Upper lobe of left lung (tissue), 6 donors: ENCODE measurements around the gene LRRC36. TPM values are rescaled to one million over a fixed set of nuclear protein-coding genes. Genes with fewer than 3 reads are reported as not detected.

Source experiments
- ATAC-seq, 2 donors: fragments of 200-7000 bp; cut with Tn5 transposase; one replicate each; pipeline ENCODE4 v1.9.1; 2022; ENCODE audit warnings: mild to moderate bottlenecking in 2 of 2, moderate library complexity in 2 of 2; ENCODE audit not compliant: low FRiP score in 2 of 2
- DNase-seq, 2 donors: peaks; one replicate each; pipeline ENCODE4 v3.0.0-alpha.2; 2019 to 2020
- H3K27ac ChIP-seq, 4 donors: fragments of 200-600 bp; sonication (generic); one replicate each; pipeline ENCODE4 v1.5.1; 2016 to 2019
- H3K27me3 ChIP-seq, 4 donors: fragments of 200-600 bp; sonication (generic); one replicate each; pipeline ENCODE4 v1.5.1; 2017 to 2019
- H3K36me3 ChIP-seq, 4 donors: fragments of 200-600 bp; sonication (generic); one replicate each; pipeline ENCODE4 v1.5.1; 2016 to 2019
- H3K4me1 ChIP-seq, 4 donors: fragments of 200-600 bp; sonication (generic); one replicate each; pipeline ENCODE4 v1.5.1; 2018 to 2019
- H3K4me3 ChIP-seq, 4 donors: fragments of 200-600 bp; sonication (generic); one replicate each; pipeline ENCODE4 v1.5.1; 2017 to 2019; ENCODE audit warnings: mild to moderate bottlenecking in 2 of 4, moderate library complexity in 1 of 4
- H3K9me3 ChIP-seq, 4 donors: fragments of 200-600 bp; sonication (generic); one replicate each; pipeline ENCODE4 v1.5.1; 2018 to 2019
- CTCF ChIP-seq, 6 experiments: fragments of 450-650 bp in 4 of 6; fragments of 200-600 bp in 2 of 6; sonication (generic) in 2 of 6; IDR thresholded peaks; one replicate each; pipeline ENCODE4 v1.5.1; 2016 to 2019; ENCODE audit warnings: antibody characterized with exemption in 6 of 6
- EP300 ChIP-seq, 4 donors: sonication (generic); formaldehyde crosslinking; IDR thresholded peaks; one replicate each; pipeline ENCODE4 v1.5.1; 2017; ENCODE audit warnings: antibody characterized with exemption in 4 of 4, control low read depth in 2 of 4
- POLR2A ChIP-seq, 4 donors: fragments of 450-650 bp; IDR thresholded peaks; one replicate each; pipeline ENCODE4 v1.5.1; 2016 to 2017; ENCODE audit warnings: antibody characterized with exemption in 4 of 4, mild to moderate bottlenecking in 2 of 4
- POLR2AphosphoS5 ChIP-seq, 2 donors: sonication (generic); formaldehyde crosslinking; IDR thresholded peaks; one replicate each; pipeline ENCODE4 v1.5.1; 2017; ENCODE audit warnings: antibody characterized with exemption in 2 of 2
- WGBS, 2 donors: methylation state at CpG; one replicate each; pipeline ENCODE4 v1.1.5; 2017 to 2018; 5-methylcytosine and 5-hydroxymethylcytosine counted together
- total RNA-seq, 6 donors: library from RNA; depleted of rRNA in 4 of 6; stranded (reverse); fragments of >200 nt in 4 of 6; gene quantifications; one replicate each; pipeline versions ENCODE4 v1.1.0 to v1.2.1, GENCODE V29; 2016 to 2021
- donor health status: DM: no; HTN: no; CAD: no; lungs with moderate emphysema.
- donor health status: DM: no; HTN: yes; CAD: no; lungs with severe emphysema.

Gene LRRC36
- total RNA-seq, 6 donors from 2014 or later, result 5.9 to 110 (median 22.8) TPM

GRCh38 chr16:67287960-67288359 lies 38.7 kb upstream of the LRRC36 start:
- Histone ChIP-seq H3K36me3 (no peaks in the 10 kb centered on the region), H3K4me3 (no peak overlapping the region), H3K27me3 (no peaks in the 10 kb centered on the region), H3K27ac (no peak overlapping the region), H3K9me3 (no peaks in the 10 kb centered on the region), H3K4me1 (no peaks in the 10 kb centered on the region)
- no peak for ATAC-seq
- 94 to 96% methylated on average over 13 of the region's 14 CpGs for WGBS, 2 donors
- TF ChIP-seq CTCF (IDR thresholded peaks at IDR 0.05) (no peak), POLR2AphosphoS5 (IDR thresholded peaks at IDR 0.05) (no peak), EP300 (IDR thresholded peaks at IDR 0.05) (no peak), POLR2A (IDR thresholded peaks at IDR 0.05) (no peak)
- DNase-seq, result peak in 1 of 2 donors; percentile 29

GRCh38 chr16:67291461-67291860 lies 35.2 kb upstream of the LRRC36 start:
- Histone ChIP-seq H3K27ac (no peak overlapping the region), H3K4me3 (no peak overlapping the region), H3K27me3 (no peaks in the 10 kb centered on the region), H3K36me3 (no peaks in the 10 kb centered on the region), H3K4me1 (no peaks in the 10 kb centered on the region), H3K9me3 (no peaks in the 10 kb centered on the region)
- WGBS, 2 donors, result 92 to 95% methylated on average over 7 of the region's 7 CpGs
- TF ChIP-seq POLR2AphosphoS5 (IDR thresholded peaks at IDR 0.05) (no peak), CTCF (IDR thresholded peaks at IDR 0.05) (no peak), POLR2A (IDR thresholded peaks at IDR 0.05) (no peak), EP300 (IDR thresholded peaks at IDR 0.05) (no peak)
- DNase-seq (peak in 1 of 2 donors; percentile 49), ATAC-seq (no peak)

GRCh38 chr16:67294171-67294757 lies 32.4 kb upstream of the LRRC36 start:
- no peak for TF ChIP-seq EP300 (IDR thresholded peaks at IDR 0.05)
- no peak for TF ChIP-seq CTCF (IDR thresholded peaks at IDR 0.05)
- TF ChIP-seq POLR2A (IDR thresholded peaks at IDR 0.05), result no peak
- no peak for TF ChIP-seq POLR2AphosphoS5 (IDR thresholded peaks at IDR 0.05)
- Histone ChIP-seq H3K4me3 (no peak overlapping the region), H3K9me3 (no peaks in the 10 kb centered on the region), H3K4me1 (no peaks in the 10 kb centered on the region), H3K36me3 (no peaks in the 10 kb centered on the region), H3K27me3 (no peaks in the 10 kb centered on the region), H3K27ac (no peak overlapping the region)
- DNase-seq (no peak), ATAC-seq (no peak)
- WGBS, 2 donors, result 78 to 86% methylated on average over 3 to 4 of the region's 4 CpGs

- peak in 1 of 2 donors; percentile 50 for ATAC-seq
- no peak overlapping the region for H3K4me3 ChIP-seq
- no peak for DNase-seq
- H3K9me3 ChIP-seq, result no peaks in the 10 kb centered on the region
- TF ChIP-seq POLR2A (IDR thresholded peaks at IDR 0.05) (no peak), POLR2AphosphoS5 (IDR thresholded peaks at IDR 0.05) (no peak), CTCF (IDR thresholded peaks at IDR 0.05) (no peak), EP300 (IDR thresholded peaks at IDR 0.05) (no peak)
- WGBS, 2 donors, result 68 to 69% methylated on average over 7 of the region's 7 CpGs
- no peaks in the 10 kb centered on the region for H3K36me3 ChIP-seq
- no peak overlapping the region for H3K27ac ChIP-seq
- no peaks in the 10 kb centered on the region for H3K4me1 ChIP-seq
- H3K27me3 ChIP-seq, result no peaks in the 10 kb centered on the region
Observed at GRCh38 chr16:67294938-67295361, 31.7 kb upstream of the LRRC36 start.

GRCh38 chr16:67296420-67296819 lies 30.2 kb upstream of the LRRC36 start:
- H3K27me3 ChIP-seq, result no peaks in the 10 kb centered on the region
- no peak for TF ChIP-seq EP300 (IDR thresholded peaks at IDR 0.05)
- no peak for TF ChIP-seq POLR2A (IDR thresholded peaks at IDR 0.05)
- no peak for TF ChIP-seq CTCF (IDR thresholded peaks at IDR 0.05)
- TF ChIP-seq POLR2AphosphoS5 (IDR thresholded peaks at IDR 0.05), result no peak
- no peaks in the 10 kb centered on the region for H3K9me3 ChIP-seq
- DNase-seq (no peak), ATAC-seq (no peak)
- no peaks in the 10 kb centered on the region for H3K36me3 ChIP-seq
- 53% methylated on average over 3 of the region's 3 CpGs for WGBS, 2 donors
- peaks cover 0 to 5% (median 4%) of the 10 kb centered on the region in 4 donors for H3K4me1 ChIP-seq
- H3K4me3 ChIP-seq, result no peak overlapping the region
- no peak overlapping the region for H3K27ac ChIP-seq
